Tibial nerve (tissue), 4 donors: ENCODE measurements around the gene PANX2.

Experiments
- EP300 ChIP-seq, 2 donors: sonication (generic); formaldehyde crosslinking; IDR thresholded peaks; one replicate each; pipeline ENCODE4 v1.6.1; 2017; ENCODE audit warnings: antibody characterized with exemption in 2 of 2, mild to moderate bottlenecking in 1 of 2
- POLR2A ChIP-seq, 2 donors: fragments of 450-650 bp; IDR thresholded peaks; one replicate each; pipeline ENCODE4 v1.6.1; 2017; ENCODE audit warnings: antibody characterized with exemption in 2 of 2, mild to moderate bottlenecking in 2 of 2, moderate library complexity in 2 of 2
- TF ChIP-seq, protein P1 (sequence below), 5 experiments: fragments of 200-600 bp in 3 of 5; fragments of 450-650 bp in 2 of 5; sonication (generic) in 3 of 5; IDR thresholded peaks; one replicate each; pipeline ENCODE4 v1.5.1; 2016 to 2019; ENCODE audit warnings: antibody characterized with exemption in 5 of 5, mild to moderate bottlenecking in 3 of 5, moderate library complexity in 2 of 5

GRCh38 chr22:50209893-50210292 lies 39.4 kb downstream of the PANX2 start:
- TF ChIP-seq, protein P1, sequence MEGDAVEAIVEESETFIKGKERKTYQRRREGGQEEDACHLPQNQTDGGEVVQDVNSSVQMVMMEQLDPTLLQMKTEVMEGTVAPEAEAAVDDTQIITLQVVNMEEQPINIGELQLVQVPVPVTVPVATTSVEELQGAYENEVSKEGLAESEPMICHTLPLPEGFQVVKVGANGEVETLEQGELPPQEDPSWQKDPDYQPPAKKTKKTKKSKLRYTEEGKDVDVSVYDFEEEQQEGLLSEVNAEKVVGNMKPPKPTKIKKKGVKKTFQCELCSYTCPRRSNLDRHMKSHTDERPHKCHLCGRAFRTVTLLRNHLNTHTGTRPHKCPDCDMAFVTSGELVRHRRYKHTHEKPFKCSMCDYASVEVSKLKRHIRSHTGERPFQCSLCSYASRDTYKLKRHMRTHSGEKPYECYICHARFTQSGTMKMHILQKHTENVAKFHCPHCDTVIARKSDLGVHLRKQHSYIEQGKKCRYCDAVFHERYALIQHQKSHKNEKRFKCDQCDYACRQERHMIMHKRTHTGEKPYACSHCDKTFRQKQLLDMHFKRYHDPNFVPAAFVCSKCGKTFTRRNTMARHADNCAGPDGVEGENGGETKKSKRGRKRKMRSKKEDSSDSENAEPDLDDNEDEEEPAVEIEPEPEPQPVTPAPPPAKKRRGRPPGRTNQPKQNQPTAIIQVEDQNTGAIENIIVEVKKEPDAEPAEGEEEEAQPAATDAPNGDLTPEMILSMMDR (IDR thresholded peaks at IDR 0.05), result peak; percentile 65 to 83 (median 79)
- TF ChIP-seq POLR2A (IDR thresholded peaks at IDR 0.05) (no peak), EP300 (IDR thresholded peaks at IDR 0.05) (no peak)
